Activated T-cell treated with anti-CD3 and anti-CD28 coated beads for 24 hours (primary cell): ENCODE measurements around the gene MLLT3.

Source experiments
- DNase-seq: peaks from one replicate; pipeline ENCODE4 v3.0.0-alpha.2; 2020; ENCODE audit warnings: low read depth

MLLT3 gene

DNA sequence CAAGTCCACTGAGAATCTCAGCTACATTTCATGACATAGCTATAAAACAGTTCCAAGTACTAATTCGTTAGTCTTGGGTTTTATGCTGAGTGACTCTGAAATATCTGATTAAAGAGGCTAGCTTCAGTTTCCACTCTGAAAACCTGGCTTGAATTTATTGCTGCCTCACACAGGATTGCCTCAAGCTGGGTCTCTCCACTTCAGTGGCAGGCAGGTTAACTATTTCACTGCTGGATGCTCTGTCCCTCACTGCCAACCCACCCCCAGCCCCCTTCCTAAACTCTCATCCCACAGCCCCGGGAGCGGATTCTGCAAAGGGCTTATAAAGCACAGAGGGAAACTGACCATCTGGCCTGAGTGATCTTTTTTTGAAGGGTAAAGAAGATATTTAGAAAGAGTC, 318.3 kb downstream of the MLLT3 start:
- DNase-seq, result no peak

GRCh38 chr9:20303066-20303465, 319.2 kb downstream of the MLLT3 start:
- DNase-seq, result no peak

DNA sequence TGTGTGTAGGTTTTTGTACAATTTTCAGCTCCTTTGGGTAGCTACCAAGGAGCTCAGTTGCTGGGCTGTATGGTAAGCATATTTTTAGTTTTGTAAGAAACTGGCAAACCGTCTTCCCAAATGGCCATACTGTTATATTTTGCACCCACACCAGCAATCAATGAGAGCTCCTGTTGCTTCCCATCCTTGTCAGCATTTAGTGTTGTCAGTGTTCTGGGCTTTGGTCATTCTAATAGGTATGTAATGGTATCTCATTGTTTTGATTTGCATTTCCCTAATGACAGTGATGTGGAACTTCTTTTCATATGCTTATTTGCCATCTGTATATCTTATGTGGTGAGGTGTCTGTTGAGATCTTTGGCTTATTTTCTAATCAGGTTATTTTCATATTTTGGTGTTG, 320.1 kb downstream of the MLLT3 start:
- no peak for DNase-seq

DNA sequence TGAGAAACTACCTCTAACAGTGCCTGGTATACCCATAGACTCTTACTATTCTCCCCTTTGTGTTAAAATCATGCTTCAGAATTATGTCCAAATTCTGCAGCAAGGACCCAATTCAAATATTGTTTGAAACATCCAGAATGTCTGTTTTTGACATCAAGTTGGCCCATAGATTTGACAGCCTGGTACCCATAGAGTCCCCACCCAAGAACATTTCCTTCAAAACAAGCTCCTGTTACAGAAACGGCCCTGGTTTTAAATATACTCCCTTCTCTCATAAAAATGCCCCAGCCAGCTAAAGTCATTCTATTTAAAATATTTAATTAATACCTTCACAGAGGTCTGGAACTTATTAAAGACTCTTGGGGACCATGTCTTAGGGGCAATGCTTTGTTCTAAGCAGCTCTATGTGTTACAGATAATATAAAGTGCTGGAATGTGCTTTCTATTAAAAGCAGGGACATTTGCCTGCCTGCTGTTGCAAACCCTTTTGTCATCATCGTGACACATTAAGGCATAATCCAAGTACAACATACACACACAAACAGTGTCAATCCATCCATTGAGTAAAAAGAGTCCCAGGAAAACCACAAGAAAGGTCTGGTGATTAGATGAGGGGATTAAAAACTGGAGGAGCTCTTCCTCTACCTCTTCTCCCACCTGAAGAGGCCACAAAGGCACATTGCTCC, 321.7 kb downstream of the MLLT3 start:
- DNase-seq, result no peak

- DNase-seq, result no peak
Observed at GRCh38 chr9:20297646-20298084, 324.6 kb downstream of the MLLT3 start.

DNA sequence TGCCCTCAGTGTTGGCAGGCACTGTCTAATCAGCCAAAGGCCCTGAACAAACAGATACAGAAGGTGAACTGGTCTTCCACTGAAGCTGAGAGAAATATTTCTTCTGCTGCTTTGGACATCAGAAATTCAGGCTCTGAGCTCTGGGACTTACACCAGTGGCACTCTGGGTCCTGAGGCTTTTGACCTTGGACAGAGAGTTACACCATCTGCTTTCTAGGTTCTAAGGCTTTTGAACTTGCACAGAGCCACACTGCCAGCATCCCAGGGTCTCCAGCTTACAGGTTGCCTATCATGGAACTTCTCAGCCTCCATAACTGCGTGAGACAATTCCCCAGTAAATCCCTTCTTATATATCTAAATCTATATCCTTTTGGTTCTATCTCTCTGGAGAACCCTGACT, 326.7 kb downstream of the MLLT3 start:
- no peak for DNase-seq

- DNase-seq, result no peak
Observed at GRCh38 chr9:20294046-20294750, 328.1 kb downstream of the MLLT3 start.

- DNase-seq, result no peak
Observed at GRCh38 chr9:20292002-20292401, 330.3 kb downstream of the MLLT3 start.
